Left cardiac atrium (tissue), 4 donors: ENCODE measurements around the gene SNX8. TPM values are rescaled to one million over a fixed set of nuclear protein-coding genes. Genes with fewer than 3 reads are reported as not detected.
A peak's percentile ranks its signal among the peaks of the same experiment; 100 is the strongest.
"Not testable (repeated sequence)": the region's sequence is repeated elsewhere in the genome, so short reads cannot be mapped to it uniquely, and the experiment has no call there.

Experiments used
- ATAC-seq, 2 donors: fragments of 200-7000 bp; cut with Tn5 transposase; one replicate each; pipeline ENCODE4 v1.9.1; 2020; ENCODE audit warnings: mild to moderate bottlenecking in 2 of 2, moderate library complexity in 2 of 2
- DNase-seq: peaks from one replicate; pipeline ENCODE4 v3.0.0-alpha.2; 2020
- intact Hi-C, 2 donors: fragments of 100-400 bp; cut with DNase I; formaldehyde crosslinking; loops; one replicate each; pipeline versions ENCODE4 v1.14.1 to v1.15.1; 2022 to 2023
- total RNA-seq, 2 donors: library from RNA; stranded (reverse); fragmentation: NEBNext Ultra II Directional; extraction: Animal tissue kit (Norgen Biotek cat#: 25700); gene quantifications; one replicate each; pipeline ENCODE4 v1.2.1, GENCODE V29; 2021
- donor health status: DM: no; HTN: yes; CAD: no.
- donor health status: DM: no; HTN: yes; CAD: no; lungs with severe emphysema.
- donor health status: DM: yes; HTN: yes; CAD: no.
- donor health status: Dilated cardiomyopathy.

SNX8 gene
- total RNA-seq, 2 donors from 2014 or later, result 31.3 to 38.5 TPM

- intact Hi-C loops, DNase-seq, ATAC-seq: not testable (repeated sequence)
These were observed 11.4 kb downstream of the SNX8 start for GRCh38 chr7:2302743-2303397.

GRCh38 chr7:2301511-2301863 is 12.8 kb downstream of the SNX8 start:
- intact Hi-C loops, result no loop called here
- ATAC-seq (no peak), DNase-seq (no peak)

GRCh38 chr7:2299870-2300512 is 14.2 kb downstream of the SNX8 start:
- no peak for DNase-seq
- intact Hi-C loops, result no loop called here
- peak in 1 of 2 donors; percentile 23 for ATAC-seq

- ATAC-seq (peak in 1 of 2 donors; percentile 70), DNase-seq (peak; percentile 47)
- intact Hi-C loops, result no loop called here
These were observed 15.0 kb downstream of the SNX8 start for GRCh38 chr7:2299131-2299829.

GRCh38 chr7:2296832-2297231 is 17.4 kb downstream of the SNX8 start:
- DNase-seq (no peak), ATAC-seq (no peak)
- intact Hi-C loops, result no loop called here

GRCh38 chr7:2295936-2296620 is 18.2 kb downstream of the SNX8 start:
- DNase-seq, result no peak
- intact Hi-C loops, result no loop called here
- ATAC-seq, result no peak

GRCh38 chr7:2290877-2291276 is 23.4 kb downstream of the SNX8 start:
- ATAC-seq (no peak), DNase-seq (no peak)
- intact Hi-C loops, result no loop called here

GRCh38 chr7:2289621-2290020 is 24.6 kb downstream of the SNX8 start:
- ATAC-seq (no peak), DNase-seq (no peak)
- intact Hi-C loops, result no loop called here

GRCh38 chr7:2289111-2289586 is 25.1 kb downstream of the SNX8 start:
- peak; percentile 17 to 53 for ATAC-seq
- intact Hi-C loops, result no loop called here

GRCh38 chr7:2288503-2288902 is 25.7 kb downstream of the SNX8 start:
- no peak for ATAC-seq
- DNase-seq, result no peak
- intact Hi-C loops, result no loop called here

More at GRCh38 chr7:2289111-2289586, 25.1 kb downstream of the SNX8 start:
- DNase-seq, result no peak

GRCh38 chr7:2287745-2288144 is 26.5 kb downstream of the SNX8 start:
- intact Hi-C loops, result no loop called here
- no peak for ATAC-seq
- no peak for DNase-seq

- peak in 1 of 2 donors; percentile 21 for ATAC-seq
- intact Hi-C loops, result no loop called here
- DNase-seq, result no peak
These were observed 31.2 kb downstream of the SNX8 start for GRCh38 chr7:2283074-2283473.

- ATAC-seq (peak; percentile 34 to 35), DNase-seq (no peak)
- intact Hi-C loops, result no loop called here
These were observed 32.0 kb downstream of the SNX8 start for GRCh38 chr7:2282185-2282751.

- DNase-seq (no peak), ATAC-seq (peak; percentile 55 to 79)
- intact Hi-C loops, result no loop called here
These were observed 32.7 kb downstream of the SNX8 start for GRCh38 chr7:2281541-2281940.

GRCh38 chr7:2280424-2280823 is 33.8 kb downstream of the SNX8 start:
- DNase-seq (no peak), ATAC-seq (no peak)
- intact Hi-C loops, result no loop called here

GRCh38 chr7:2279896-2280295 is 34.3 kb downstream of the SNX8 start:
- no peak for ATAC-seq
- intact Hi-C loops, result no loop called here
- no peak for DNase-seq

GRCh38 chr7:2278026-2278425 is 36.2 kb downstream of the SNX8 start:
- intact Hi-C loops, result no loop called here
- no peak for ATAC-seq
- no peak for DNase-seq

- intact Hi-C loops, result no loop called here
- ATAC-seq (peak in 1 of 2 donors; percentile 83), DNase-seq (no peak)
These were observed 38.1 kb downstream of the SNX8 start for GRCh38 chr7:2276107-2276506.

- no peak for ATAC-seq
- intact Hi-C loops, result no loop called here
These were observed 39.1 kb downstream of the SNX8 start for GRCh38 chr7:2275101-2275500.

More at GRCh38 chr7:2275101-2275500, 39.1 kb downstream of the SNX8 start:
- DNase-seq, result no peak
